OCI-LY7 (cell line): ENCODE data around the gene UNC5B. TPM values are rescaled to one million over a fixed set of nuclear protein-coding genes. Genes with fewer than 3 reads are reported as not detected.

Experiments
- BruUV-seq: library from RNA; stranded (reverse); fragments of 400-500 nt; replicated peaks from 2 replicates; lab custom pipeline; 2021; lab: Mats Ljungman, UMichigan
- CTCF ChIA-PET: fragments of 300-600 bp; sonication (Branson Sonifier 250); formaldehyde crosslinking; loops from one replicate; lab custom pipeline; 2022; ENCODE audit warnings: antibody characterized with exemption; ENCODE audit not compliant: unreplicated experiment; lab: Charles Lee
- POLR2A ChIA-PET: fragments of 300-600 bp; sonication (Branson Sonifier 250); formaldehyde crosslinking; loops from one replicate; lab custom pipeline; 2022; ENCODE audit warnings: antibody characterized with exemption; lab: Charles Lee
- DNase-seq: peaks from one replicate; pipeline ENCODE4 v3.0.0-alpha.2; 2015; ENCODE audit warnings: low spot score
- H2AFZ ChIP-seq: fragments of 200-600 bp; sonication (generic), shearing (Covaris generic); 2 replicates; pipeline ENCODE4 v1.6.1; 2014; ENCODE audit warnings: mild to moderate bottlenecking, antibody characterized with exemption, low read length, moderate library complexity
- H3K27ac ChIP-seq: fragments of 200-600 bp; sonication (generic); 2 replicates; pipeline ENCODE4 v1.5.1; 2014; ENCODE audit warnings: mixed run types, low read depth, mild to moderate bottlenecking, moderate library complexity, low read length, inconsistent platforms; ENCODE audit not compliant: poor library complexity, severe bottlenecking
- H3K36me3 ChIP-seq: fragments of 200-600 bp; sonication (generic); 2 replicates; pipeline ENCODE4 v1.6.1; 2014; ENCODE audit warnings: mild to moderate bottlenecking, antibody characterized with exemption, low read length, moderate library complexity, mixed read lengths; ENCODE audit not compliant: insufficient read depth
- H3K4me1 ChIP-seq: fragments of 200-600 bp; sonication (generic); 2 replicates; pipeline ENCODE4 v1.5.1; 2014; ENCODE audit warnings: mild to moderate bottlenecking, low read length; ENCODE audit not compliant: insufficient read depth, poor library complexity, severe bottlenecking
- H3K4me2 ChIP-seq: fragments of 200-600 bp; sonication (generic); 2 replicates; pipeline ENCODE4 v1.6.1; 2014; ENCODE audit warnings: mild to moderate bottlenecking, low read length
- H3K4me3 ChIP-seq: fragments of 200-600 bp; sonication (generic); 2 replicates; pipeline ENCODE4 v1.5.1; 2014; ENCODE audit warnings: mild to moderate bottlenecking, low read depth, low read length; ENCODE audit not compliant: poor library complexity, severe bottlenecking
- H3K79me2 ChIP-seq: fragments of 200-600 bp; sonication (generic); 2 replicates; pipeline ENCODE4 v1.6.1; 2016; ENCODE audit warnings: low read depth, mild to moderate bottlenecking, low read length, moderate library complexity, mixed read lengths; ENCODE audit not compliant: insufficient read depth
- H3K9me2 ChIP-seq: fragments of 200-600 bp; sonication (generic); 2 replicates; pipeline ENCODE4 v1.6.1; 2016; ENCODE audit warnings: mild to moderate bottlenecking, low read length, mixed read lengths; ENCODE audit not compliant: insufficient read depth
- H3K9me3 ChIP-seq: fragments of 200-600 bp; sonication (generic); 2 replicates; pipeline ENCODE4 v1.6.1; 2014; ENCODE audit warnings: mild to moderate bottlenecking, mixed run types, low read length, mixed read lengths
- H4K20me1 ChIP-seq: fragments of 200-600 bp; sonication (generic); 2 replicates; pipeline ENCODE4 v1.6.1; 2014; ENCODE audit warnings: mild to moderate bottlenecking, antibody characterized with exemption, low read length, moderate library complexity, mixed read lengths; ENCODE audit not compliant: insufficient read depth
- CTCF ChIP-seq: fragments of 200-600 bp; sonication (generic); conservative IDR thresholded peaks from 2 replicates; pipeline ENCODE4 v1.5.1; 2014; ENCODE audit warnings: mild to moderate bottlenecking, antibody characterized with exemption, low read length, moderate library complexity, mixed read lengths
- EZH2phosphoT487 ChIP-seq: fragments of 200-600 bp; sonication (generic); IDR thresholded peaks from 2 replicates; pipeline ENCODE4 v1.6.1; 2018; ENCODE audit warnings: low read depth, borderline replicate concordance, mild to moderate bottlenecking, mixed run types, antibody characterized with exemption, low read length, moderate library complexity, mixed read lengths
- intact Hi-C: fragments of 100-400 bp; cut with micrococcal nuclease; formaldehyde crosslinking; loops from one replicate; pipeline ENCODE4 v1.10.0; 2022; ENCODE audit not compliant: unreplicated experiment
- total RNA-seq, 2 experiments: library from RNA; depleted of rRNA in 1 of 2; stranded (reverse); fragments of >200 nt in 1 of 2; shearing (Covaris generic) in 1 of 2; gene quantifications; 2 replicates each; pipeline ENCODE4 v1.2.3, GENCODE V29; 2014 to 2022

UNC5B gene
- total RNA-seq, 2 experiments from 2014 or later, result not detected

GRCh38 chr10:71264345-71265200, 52.2 kb downstream of the UNC5B start:
- H3K9me3 ChIP-seq, result no peaks in the 10 kb centered on the region

GRCh38 chr10:71265201-71265575, 52.8 kb downstream of the UNC5B start:
- no peaks in the 10 kb centered on the region for H3K9me3 ChIP-seq
- no peak for DNase-seq
- no TSS peak for BruUV-seq
- CTCF ChIA-PET, result interaction anchor here (2.1 kb wide), 1 partner anchor 22 kb away, joined by 4 read pairs; no protein-coding TSS in a partner anchor
- no peaks in the 10 kb centered on the region for H4K20me1 ChIP-seq
- intact Hi-C loops, result no loop called here
- no peaks in the 10 kb centered on the region for H3K9me2 ChIP-seq
- H2AFZ ChIP-seq, result no peak overlapping the region
- no peaks in the 10 kb centered on the region for H3K4me1 ChIP-seq
- no peak overlapping the region for H3K4me2 ChIP-seq
- POLR2A ChIA-PET, result interaction anchor here (1.2 kb wide), 1 partner anchor 16 kb away, joined by 3 read pairs; no protein-coding TSS in a partner anchor
- no peak overlapping the region for H3K4me3 ChIP-seq
- no peaks in the 10 kb centered on the region for H3K79me2 ChIP-seq
- H3K36me3 ChIP-seq, result no peaks in the 10 kb centered on the region
- TF ChIP-seq CTCF (no peak), EZH2phosphoT487 (no peak)
- H3K27ac ChIP-seq, result no peak overlapping the region

More at GRCh38 chr10:71264345-71265200, 52.2 kb downstream of the UNC5B start:
- no TSS peak for BruUV-seq
- Histone ChIP-seq H2AFZ (no peak overlapping the region), H3K79me2 (no peaks in the 10 kb centered on the region), H3K36me3 (no peaks in the 10 kb centered on the region), H4K20me1 (no peaks in the 10 kb centered on the region), H3K4me3 (no peak overlapping the region), H3K27ac (no peak overlapping the region), H3K4me1 (no peaks in the 10 kb centered on the region), H3K4me2 (no peak overlapping the region), H3K9me2 (no peaks in the 10 kb centered on the region)
- TF ChIP-seq CTCF (no peak), EZH2phosphoT487 (no peak)
- no peak for DNase-seq
- POLR2A ChIA-PET, result no interaction called here
- CTCF ChIA-PET, result no interaction called here
- intact Hi-C loops, result no loop called here
